T-helper 1 cell treated with Interleukin-12 subunit alpha and Interleukin-12 subunit beta and Interleukin-4 antibody, amounts not matched to agents 30 ng/mL and 1 ng/mL, for 36 hours (primary cell): ENCODE measurements around the gene WIZ. TPM values are rescaled to one million over a fixed set of nuclear protein-coding genes. Genes with fewer than 3 reads are reported as not detected.

Source experiments
- intact Hi-C: fragments of 100-400 bp; cut with micrococcal nuclease; formaldehyde crosslinking; loops from one replicate; pipeline ENCODE4 v1.15.1; 2024
- total RNA-seq: library from RNA; stranded (reverse); gene quantifications from 2 replicates; pipeline ENCODE4 v1.2.3, GENCODE V29; 2022

WIZ gene
- total RNA-seq, 1 donor from 2014 or later, result 44.8 TPM

- intact Hi-C loops, result loop anchor here (1.0 to 10.0 kb wide), 14 partner anchors 14 to 326 kb away; partner anchors contain the start of genes AKAP8 and BRD4
Measured at GRCh38 chr19:15418579-15419412, 31.0 kb downstream of the WIZ start, which contains the start of gene AKAP8L. Gene AKAP8L (minus strand): TSS chr19:15418988. CDS start chr19:15418923, 65 bp downstream.

DNA sequence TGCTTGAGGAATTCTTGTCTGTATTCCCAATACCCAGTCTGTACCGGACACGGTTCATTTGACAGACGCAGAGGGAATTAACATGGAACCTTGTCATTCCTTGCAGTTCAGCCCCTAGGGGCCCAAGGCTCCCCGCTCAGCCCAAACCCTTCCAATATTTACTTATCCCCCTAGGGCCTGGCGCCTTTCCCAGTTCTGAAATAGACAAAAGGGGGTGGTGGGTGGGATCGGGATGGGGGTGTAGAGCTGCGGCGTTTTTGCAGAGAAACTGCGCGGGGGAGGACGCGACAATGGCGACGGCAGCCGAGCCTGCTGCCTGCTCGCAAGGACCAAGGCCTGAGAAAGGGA is 31.6 kb downstream of the WIZ start:
- intact Hi-C loops, result loop anchor here (1.0 to 10.0 kb wide), 2 partner anchors 83 to 326 kb away; partner anchors contain the start of gene BRD4

- intact Hi-C loops, result loop anchor here (1.0 to 10.0 kb wide), 2 partner anchors 83 to 325 kb away; partner anchors contain the start of gene BRD4
Measured at GRCh38 chr19:15417699-15418098, 32.1 kb downstream of the WIZ start.

DNA sequence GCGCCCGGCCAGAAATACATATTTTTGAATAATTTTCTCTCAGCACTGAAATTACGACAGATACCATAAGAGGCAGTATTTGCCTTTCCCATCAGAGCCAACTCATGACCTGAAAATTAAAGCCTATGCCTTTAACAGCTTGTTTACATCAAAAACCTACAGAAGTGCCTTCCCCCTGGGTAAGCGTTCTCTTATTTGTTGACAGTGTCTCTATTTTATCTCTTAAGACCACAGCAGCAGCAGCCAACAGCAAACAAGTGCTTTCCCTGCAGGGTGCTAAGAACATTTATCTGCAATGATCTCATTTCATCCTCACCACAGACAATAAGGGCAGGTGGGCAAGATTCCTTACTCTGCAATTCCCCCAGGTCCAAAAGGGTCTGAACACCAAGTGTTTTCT is 36.9 kb downstream of the WIZ start:
- intact Hi-C loops, result loop anchor here (10.0 kb wide), 1 partner anchor 78 kb away; the partner anchor contains the start of gene BRD4

DNA sequence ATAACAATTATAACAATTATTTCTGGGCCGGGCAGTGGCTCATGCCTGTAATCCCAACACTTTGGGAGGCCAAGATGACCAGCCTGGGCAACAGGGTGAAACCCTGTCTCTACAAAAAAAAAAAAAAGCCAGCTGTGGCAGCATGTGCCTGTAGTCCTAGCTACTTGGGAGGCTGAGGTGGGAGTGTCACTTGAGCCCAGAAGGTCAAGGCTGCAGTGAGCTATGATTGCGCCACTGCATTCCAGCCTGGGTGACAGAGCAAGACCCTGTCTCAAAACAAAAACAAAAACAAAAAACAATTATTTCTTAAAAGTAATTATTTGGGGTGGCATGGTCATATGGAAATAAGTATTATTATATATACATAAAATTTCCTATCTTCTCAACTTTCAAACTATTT is 38.4 kb downstream of the WIZ start:
- intact Hi-C loops, result loop anchor here (10.0 kb wide), 1 partner anchor 77 kb away; the partner anchor contains the start of gene BRD4

DNA sequence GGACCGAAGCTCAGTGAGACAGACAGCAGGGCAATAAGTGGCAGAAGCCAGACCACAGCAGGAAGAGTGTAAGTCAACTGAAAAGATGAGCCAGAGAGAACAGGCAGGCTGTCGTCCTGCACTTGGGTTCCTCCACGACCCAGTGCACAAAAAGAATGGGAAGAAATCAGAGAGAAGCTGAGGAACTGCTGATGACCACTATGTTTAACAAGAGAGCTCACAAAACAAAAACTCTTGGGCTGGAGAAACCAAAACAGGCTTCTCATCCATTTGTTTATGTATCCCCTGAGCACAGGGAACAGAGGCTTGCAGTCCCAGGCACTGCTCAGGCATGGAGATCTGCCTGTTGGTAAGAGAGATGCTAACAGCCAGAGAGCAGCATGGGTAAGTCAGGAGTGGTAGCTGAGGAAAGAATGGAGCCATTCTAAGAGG is 45.0 kb downstream of the WIZ start:
- intact Hi-C loops, result no loop called here

- intact Hi-C loops, result no loop called here
Measured at GRCh38 chr19:15404097-15404779, 45.5 kb downstream of the WIZ start.

DNA sequence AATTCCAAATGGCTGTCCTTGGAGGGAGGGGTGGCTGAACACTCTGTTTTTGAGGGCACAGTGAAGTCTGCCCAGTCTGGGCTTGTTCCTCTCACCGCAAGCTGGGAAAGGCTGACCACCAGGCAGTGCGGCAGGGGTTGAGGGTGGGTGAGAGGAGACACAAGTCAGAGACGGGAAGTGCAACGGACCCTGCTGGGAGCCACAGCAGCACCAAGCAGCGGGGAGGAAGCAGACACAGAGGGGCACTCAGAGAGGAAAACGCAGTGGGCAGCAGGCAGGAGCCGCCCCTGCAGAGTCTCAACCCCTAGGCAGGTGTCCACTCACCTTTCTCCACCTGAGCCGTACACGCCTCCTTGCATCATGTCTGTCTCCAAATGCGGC is 46.6 kb downstream of the WIZ start:
- intact Hi-C loops, result no loop called here

DNA sequence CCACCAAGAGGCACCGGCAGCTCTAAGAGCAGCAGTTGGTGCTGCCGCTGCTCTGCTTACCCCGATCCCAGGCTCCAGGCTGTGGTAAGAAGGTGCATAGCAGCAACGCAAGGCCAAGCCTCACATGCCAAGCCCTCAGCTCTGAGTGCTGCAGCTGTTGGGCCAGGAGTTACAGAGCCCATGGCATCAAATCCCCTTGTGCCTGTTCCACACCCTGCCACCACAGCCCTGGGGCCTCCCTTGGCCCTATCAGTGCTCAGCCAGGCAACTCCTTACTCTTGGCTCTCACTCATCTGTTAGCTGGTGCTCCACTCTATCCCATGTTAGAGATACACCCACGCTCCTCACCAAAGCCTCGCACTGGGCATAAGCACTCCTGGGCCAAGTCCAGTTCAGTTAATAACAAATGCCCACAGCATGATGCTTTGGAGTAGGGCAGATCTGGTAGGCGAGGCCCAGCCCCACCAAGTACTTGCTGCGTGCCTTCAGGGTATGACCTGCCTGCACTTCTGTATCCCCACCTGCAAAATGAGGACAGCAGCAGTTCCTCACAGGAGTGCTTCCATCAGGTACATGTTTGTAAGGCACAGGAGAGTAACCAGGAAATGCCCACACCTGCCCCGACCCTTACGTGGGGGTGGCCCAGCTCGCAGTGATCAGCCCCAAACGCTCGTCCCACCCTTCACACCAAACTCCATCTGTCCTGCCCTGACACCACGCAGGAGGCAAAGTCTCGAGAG is 47.2 kb downstream of the WIZ start:
- intact Hi-C loops, result no loop called here

- intact Hi-C loops, result no loop called here
Measured at GRCh38 chr19:15401397-15401710, 48.4 kb downstream of the WIZ start.

DNA sequence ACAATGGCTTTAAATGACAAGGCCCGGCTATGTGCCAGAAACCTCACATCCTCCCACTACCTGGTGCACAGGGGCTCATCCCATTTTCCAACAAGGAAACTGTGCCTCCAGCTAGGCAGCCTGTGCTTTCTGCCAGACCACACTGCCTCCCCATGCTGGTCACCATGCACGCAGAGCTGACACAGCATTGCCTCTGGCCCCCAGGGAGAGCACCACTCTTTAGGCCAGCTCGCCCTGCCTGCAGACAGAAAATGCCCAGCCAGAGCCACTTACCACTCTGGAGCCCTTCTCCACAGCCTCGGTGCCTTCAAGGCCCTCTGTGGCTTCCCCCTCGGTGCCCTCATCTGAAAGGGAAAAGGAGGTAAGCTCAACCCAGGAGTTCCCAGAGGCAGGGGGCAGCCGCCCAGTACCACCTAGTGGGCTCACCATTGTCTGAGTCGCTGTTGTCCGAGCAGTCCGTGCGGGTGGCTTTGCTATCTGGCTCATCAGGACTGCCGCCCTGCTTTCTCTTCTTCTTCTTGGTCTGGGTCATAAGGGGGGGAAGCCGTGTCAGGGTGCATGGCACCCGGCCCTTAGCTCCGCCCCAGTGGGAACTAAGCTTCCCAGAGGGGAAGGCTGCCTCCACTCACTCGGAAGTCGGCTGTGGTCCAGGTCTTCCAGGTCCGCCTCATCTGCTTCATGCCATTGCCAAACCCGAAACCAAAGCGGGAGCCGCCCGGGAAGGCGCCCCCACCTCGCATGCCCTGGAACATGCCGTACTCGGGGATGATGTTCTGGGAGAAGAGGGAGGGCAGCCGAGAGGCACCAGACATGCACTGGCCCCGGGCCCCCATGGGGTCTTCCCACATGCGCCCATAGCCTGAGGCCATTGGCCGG is 49.0 kb downstream of the WIZ start:
- intact Hi-C loops, result no loop called here

- intact Hi-C loops, result loop anchor here (10.0 kb wide), 1 partner anchor 1825 kb away; no protein-coding TSS in a partner anchor
Measured at GRCh38 chr19:15399635-15400034, 50.1 kb downstream of the WIZ start.

- intact Hi-C loops, result loop anchor here (10.0 kb wide), 1 partner anchor 1824 kb away; no protein-coding TSS in a partner anchor
Measured at GRCh38 chr19:15399234-15399515, 50.6 kb downstream of the WIZ start.

DNA sequence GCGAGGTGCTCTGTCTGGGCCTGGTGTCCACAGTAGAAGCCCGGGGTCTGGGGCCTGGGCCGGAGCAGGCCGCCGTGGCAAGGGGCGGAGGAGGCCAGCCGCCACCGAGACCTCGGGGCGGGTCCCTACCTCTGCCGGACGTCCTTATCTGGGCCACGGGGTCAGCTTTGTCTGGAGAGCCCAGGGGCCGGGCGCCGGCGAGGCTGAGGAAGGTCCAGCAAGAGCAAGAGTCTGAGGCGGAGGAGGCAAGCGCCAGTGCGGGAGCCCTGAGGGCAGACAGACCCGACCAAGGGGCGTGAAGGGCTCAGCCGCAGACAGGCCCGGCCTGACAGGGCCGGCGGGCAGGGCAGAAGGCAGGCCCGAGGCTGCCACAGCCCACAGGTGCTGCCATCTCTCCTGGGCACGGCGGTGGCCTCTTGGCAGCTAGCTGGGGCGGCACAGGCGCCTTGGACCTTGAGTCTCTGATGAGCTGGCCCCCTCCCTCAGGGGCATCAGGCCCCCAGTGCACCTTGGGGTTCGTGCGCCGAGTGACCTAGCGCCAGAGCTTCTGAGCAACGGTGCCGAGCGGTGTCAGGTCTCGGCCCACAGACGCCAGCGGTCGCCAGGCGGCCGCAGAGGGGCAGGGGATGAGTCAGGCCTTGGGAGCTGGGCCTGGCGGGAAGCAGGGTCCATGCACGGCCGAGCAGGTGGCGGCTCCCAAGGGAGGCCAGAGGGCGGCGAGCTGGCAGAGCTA is 51.1 kb downstream of the WIZ start:
- intact Hi-C loops, result loop anchor here (10.0 kb wide), 1 partner anchor 1824 kb away; no protein-coding TSS in a partner anchor

DNA sequence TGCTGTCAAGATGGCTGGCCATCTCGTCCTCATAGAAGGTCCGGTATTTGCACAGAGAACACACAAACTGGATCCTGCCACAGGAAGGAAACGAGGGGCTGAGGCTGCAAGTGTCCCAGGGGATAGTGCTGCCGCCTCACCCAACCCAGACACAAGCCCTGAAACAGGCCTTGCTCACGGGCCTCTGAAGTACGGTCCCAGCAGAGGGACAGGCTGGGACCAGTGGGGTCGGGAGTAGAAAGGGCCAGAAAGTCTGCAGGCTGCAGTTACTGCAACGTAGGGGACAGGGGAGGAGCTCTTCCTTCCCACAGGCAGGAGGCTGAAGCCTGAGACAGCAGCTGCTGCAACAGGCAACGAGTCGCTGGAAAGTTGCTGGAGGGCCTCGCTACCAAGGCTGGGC is 52.0 kb downstream of the WIZ start:
- intact Hi-C loops, result loop anchor here (10.0 kb wide), 1 partner anchor 1823 kb away; no protein-coding TSS in a partner anchor

- intact Hi-C loops, result loop anchor here (10.0 kb wide), 1 partner anchor 1822 kb away; no protein-coding TSS in a partner anchor
Measured at GRCh38 chr19:15397236-15397635, 52.5 kb downstream of the WIZ start.

- intact Hi-C loops, result loop anchor here (10.0 kb wide), 1 partner anchor 1822 kb away; no protein-coding TSS in a partner anchor
Measured at GRCh38 chr19:15396436-15396835, 53.3 kb downstream of the WIZ start.

DNA sequence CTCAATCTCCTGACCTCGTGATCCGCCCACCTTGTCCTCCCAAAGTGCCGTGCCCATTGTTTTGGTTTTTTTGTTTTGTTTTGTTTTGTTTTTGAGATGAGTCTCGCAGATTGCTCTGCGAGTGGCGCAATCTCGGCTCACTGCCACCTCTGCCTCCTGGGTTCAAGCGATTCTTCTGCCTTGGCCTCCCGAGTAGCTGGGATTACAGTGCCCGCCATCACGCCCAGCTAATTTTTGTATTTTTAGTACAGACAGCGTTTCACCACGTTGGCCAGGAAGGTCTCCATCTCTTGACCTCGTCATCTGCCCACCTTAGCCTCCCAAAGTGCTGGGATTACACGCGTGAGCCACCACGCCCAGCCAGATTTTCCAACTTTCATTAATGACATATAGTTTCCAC is 54.5 kb downstream of the WIZ start:
- intact Hi-C loops, result loop anchor here (10.0 kb wide), 1 partner anchor 1820 kb away; no protein-coding TSS in a partner anchor

- intact Hi-C loops, result loop anchor here (10.0 kb wide), 1 partner anchor 1820 kb away; no protein-coding TSS in a partner anchor
Measured at GRCh38 chr19:15394426-15394825, 55.3 kb downstream of the WIZ start.

DNA sequence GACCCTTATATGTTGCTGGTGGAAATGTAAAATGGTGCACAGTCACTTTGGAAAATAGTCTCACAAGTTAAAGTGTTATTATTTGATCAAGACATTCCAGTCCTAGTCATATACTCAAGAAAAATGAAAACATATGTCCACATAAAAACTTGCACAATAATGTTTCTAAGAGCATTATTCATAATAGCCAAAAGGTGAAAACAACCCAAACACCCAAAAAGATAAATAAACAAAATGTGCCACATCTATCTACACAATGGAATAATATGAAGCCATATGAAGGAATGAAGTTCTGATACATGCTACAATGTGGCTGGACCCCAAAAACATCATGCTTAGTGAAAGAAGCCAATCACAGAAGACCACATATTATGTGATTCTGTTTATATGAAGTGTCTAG is 55.8 kb downstream of the WIZ start:
- intact Hi-C loops, result loop anchor here (10.0 kb wide), 1 partner anchor 1819 kb away; no protein-coding TSS in a partner anchor
